Osteocyte (in vitro differentiated cells): ENCODE measurements around the gene CRYBA4. TPM values are rescaled to one million over a fixed set of nuclear protein-coding genes. Genes with fewer than 3 reads are reported as not detected.

Source experiments
- DNase-seq: peaks from one replicate; pipeline ENCODE4 v3.0.0; 2021; ENCODE audit warnings: mixed read lengths; ENCODE audit not compliant: unreplicated experiment; ENCODE audit errors: extremely low spot score
- H3K27ac Mint-ChIP-seq: one replicate; pipeline ENCODE4 v1.8.0; 2021; ENCODE audit warnings: mild to moderate bottlenecking, mixed read lengths; ENCODE audit not compliant: unreplicated experiment
- H3K27me3 Mint-ChIP-seq: one replicate; pipeline ENCODE4 v1.8.0; 2021; ENCODE audit warnings: mixed read lengths; ENCODE audit not compliant: unreplicated experiment
- H3K36me3 Mint-ChIP-seq: one replicate; pipeline ENCODE4 v1.8.0; 2021; ENCODE audit warnings: mixed read lengths; ENCODE audit not compliant: unreplicated experiment
- H3K4me1 Mint-ChIP-seq: one replicate; pipeline ENCODE4 v1.8.0; 2021; ENCODE audit warnings: mixed read lengths; ENCODE audit not compliant: unreplicated experiment
- H3K4me3 Mint-ChIP-seq: one replicate; pipeline ENCODE4 v1.8.0; 2021; ENCODE audit warnings: mild to moderate bottlenecking, moderate library complexity, mixed read lengths; ENCODE audit not compliant: unreplicated experiment
- H3K9me3 Mint-ChIP-seq: one replicate; pipeline ENCODE4 v1.8.0; 2021; ENCODE audit warnings: mixed read lengths; ENCODE audit not compliant: unreplicated experiment
- CTCF ChIP-seq: fragments of 200-600 bp; sonication (generic); IDR thresholded peaks from 2 replicates; pipeline ENCODE4 v1.5.0; 2021; ENCODE audit warnings: antibody characterized with exemption, mild to moderate bottlenecking, moderate library complexity
- total RNA-seq: library from RNA; stranded (reverse); gene quantifications from 2 replicates; pipeline ENCODE4 v1.2.1, GENCODE V29; 2021

The CRYBA4 gene
- total RNA-seq, 1 donor from 2014 or later: not detected

GRCh38 chr22:26634189-26634588 lies 12.4 kb downstream of the CRYBA4 start:
- no peak for TF ChIP-seq CTCF
- Mint-ChIP-seq H3K27me3 (peaks cover 34% of the 10 kb centered on the region), H3K4me3 (no peak overlapping the region), H3K9me3 (peaks cover 10% of the 10 kb centered on the region), H3K36me3 (no peaks in the 10 kb centered on the region), H3K27ac (no peak overlapping the region), H3K4me1 (no peaks in the 10 kb centered on the region)
- no peak for DNase-seq

GRCh38 chr22:26635117-26635516 lies 13.4 kb downstream of the CRYBA4 start:
- H3K4me3 Mint-ChIP-seq: no peak overlapping the region
- H3K27me3 Mint-ChIP-seq: peaks cover 37% of the 10 kb centered on the region
- no peaks in the 10 kb centered on the region for H3K4me1 Mint-ChIP-seq
- no peak for TF ChIP-seq CTCF
- no peak for DNase-seq
- peaks cover 10% of the 10 kb centered on the region for H3K9me3 Mint-ChIP-seq
- H3K27ac Mint-ChIP-seq: no peak overlapping the region
- no peaks in the 10 kb centered on the region for H3K36me3 Mint-ChIP-seq

- Mint-ChIP-seq H3K9me3 (peaks cover under 1% of the 10 kb centered on the region), H3K4me1 (no peaks in the 10 kb centered on the region), H3K4me3 (no peak overlapping the region), H3K27me3 (peaks cover 42% of the 10 kb centered on the region), H3K27ac (no peak overlapping the region), H3K36me3 (no peaks in the 10 kb centered on the region)
- no peak for TF ChIP-seq CTCF
- no peak for DNase-seq
Measured at GRCh38 chr22:26636296-26636695, 14.5 kb downstream of the CRYBA4 start.

GRCh38 chr22:26642465-26643417 lies 21.0 kb downstream of the CRYBA4 start:
- peaks cover 42% of the 10 kb centered on the region for H3K27me3 Mint-ChIP-seq
- no peak for TF ChIP-seq CTCF
- H3K9me3 Mint-ChIP-seq: no peaks in the 10 kb centered on the region
- H3K4me3 Mint-ChIP-seq: no peak overlapping the region
- H3K27ac Mint-ChIP-seq: no peak overlapping the region
- no peaks in the 10 kb centered on the region for H3K36me3 Mint-ChIP-seq
- H3K4me1 Mint-ChIP-seq: peaks cover 15% of the 10 kb centered on the region
- DNase-seq: no peak

GRCh38 chr22:26643418-26644100 lies 21.8 kb downstream of the CRYBA4 start:
- Mint-ChIP-seq H3K4me3 (no peak overlapping the region), H3K36me3 (no peaks in the 10 kb centered on the region), H3K9me3 (no peaks in the 10 kb centered on the region), H3K27ac (no peak overlapping the region), H3K27me3 (peaks cover 51% of the 10 kb centered on the region), H3K4me1 (peaks cover 15% of the 10 kb centered on the region)
- no peak for TF ChIP-seq CTCF
- no peak for DNase-seq
